H1 (cell line): Measurements from ENCODE around the gene TAF4. TPM values are rescaled to one million over a fixed set of nuclear protein-coding genes. Genes with fewer than 3 reads are reported as not detected.

Experiments
- ATF3 ChIP-seq: IDR thresholded peaks from 2 replicates; pipeline ENCODE4 v1.6.1; 2011; ENCODE audit warnings: low read depth, mild to moderate bottlenecking, low read length; ENCODE audit not compliant: insufficient read depth
- BRCA1 ChIP-seq: IDR thresholded peaks from 2 replicates; pipeline ENCODE4 v1.6.1; 2012; ENCODE audit warnings: low read depth, low read length, improper control_type of control experiment
- CEBPB ChIP-seq: IDR thresholded peaks from 2 replicates; pipeline ENCODE4 v1.6.1; 2012; ENCODE audit warnings: low read depth, low read length
- CHD1 ChIP-seq: IDR thresholded peaks from 2 replicates; pipeline ENCODE4 v1.6.1; 2012; ENCODE audit warnings: low read depth, low read length, improper control_type of control experiment
- CHD7 ChIP-seq: fragments of 300-600 bp; sonication (generic); IDR thresholded peaks from 2 replicates; pipeline ENCODE4 v1.7.1; 2012; ENCODE audit warnings: low read length, moderate library complexity, mild to moderate bottlenecking, inconsistent platforms; ENCODE audit not compliant: insufficient replicate concordance
- CREB1 ChIP-seq: IDR thresholded peaks from 2 replicates; pipeline ENCODE4 v1.6.1; 2012; ENCODE audit warnings: inconsistent platforms
- JUN ChIP-seq: IDR thresholded peaks from 2 replicates; pipeline ENCODE4 v1.6.1; 2011; ENCODE audit warnings: low read depth, mild to moderate bottlenecking, improper control_type of control experiment, low read length
- NRF1 ChIP-seq: IDR thresholded peaks from 2 replicates; pipeline ENCODE4 v1.6.1; 2011; ENCODE audit warnings: mild to moderate bottlenecking, low read depth, low read length, improper control_type of control experiment
- POLR2AphosphoS5 ChIP-seq: IDR thresholded peaks from 2 replicates; pipeline ENCODE4 v1.6.1; 2011; ENCODE audit warnings: low read depth, low read length
- RBBP5 ChIP-seq: IDR thresholded peaks from 2 replicates; pipeline ENCODE4 v1.7.1; 2012; ENCODE audit warnings: low read depth, mild to moderate bottlenecking, inconsistent platforms, low read length, moderate library complexity, borderline replicate concordance
- SRF ChIP-seq: IDR thresholded peaks from 2 replicates; pipeline ENCODE4 v1.6.1; 2011; ENCODE audit warnings: mild to moderate bottlenecking, low read depth, low read length, moderate library complexity
- polyA plus RNA-seq, 7 experiments: library from polyadenylated mRNA; depleted of rRNA in 3 of 7; stranded (reverse) in 5 of 7; unstranded in 2 of 7; fragments of >200 nt in 5 of 7; fragments of 200-250 nt in 2 of 7; gene quantifications; 1 replicate in 5 of 7; 2 replicates in 1 of 7; 4 replicates in 1 of 7; pipeline versions ENCODE4 v1.2.1 to v1.2.3, GENCODE V29; 2011 to 2013; ENCODE audit warnings: missing spikeins in 2 of 7, mixed read lengths in 2 of 7
- total RNA-seq: library from RNA; stranded (reverse); fragmentation: NEBNext Ultra II Directional; extraction: Animal tissue kit (Norgen Biotek cat#: 25700); gene quantifications from 2 replicates; pipeline ENCODE4 v1.2.1, GENCODE V29; 2021

The TAF4 gene
- total and polyA plus RNA-seq, 2 of the 8 experiments (the other 6 are each of a cell fraction or from before 2014, with no cell fraction given): 16.0 to 30.1 TPM

- TF ChIP-seq CHD7 (no peak), CHD1 (no peak), CREB1 (no peak), ATF3 (no peak), CEBPB (no peak), SRF (no peak), BRCA1 (no peak), NRF1 (no peak), RBBP5 (no peak), JUN (no peak), POLR2AphosphoS5 (no peak)
These were observed 50.0 kb downstream of the TAF4 start (continued) for GRCh38 chr20:62015540-62016288.
